ENCODE results near the gene WDR75. TPM values are rescaled to one million over a fixed set of nuclear protein-coding genes. Genes with fewer than 3 reads are reported as not detected.

Gene WDR75
- total and polyA plus RNA-seq, 2 donors (not counting 3 experiments of a cell fraction or from before 2014, with no cell fraction given): 17.4 to 44.8 TPM

GRCh38 chr2:189411860-189412259 is 29.4 kb upstream of the WDR75 start:
- intact Hi-C loops (cut with micrococcal nuclease) (loop anchor here (1.0 to 5.0 kb wide), 10 partner anchors 124 to 1830 kb away; partner anchors contain the start of gene COL5A2), dilution Hi-C loops (cut with MboI; ENCODE audit: extremely low pct_ligation_motif_present, low sequenced_read_pairs) (no loop called here)
- Histone ChIP-seq H2AFZ (ENCODE audit: low read depth, low read length) (peak overlapping the region; percentile 79), H3K9me1 (replicated peaks; ENCODE audit: control insufficient read depth, extremely low read depth, insufficient read depth, low read length) (no peaks in the 10 kb centered on the region), H3K27me3 (ENCODE audit: control insufficient read depth in 2 of 2, insufficient read depth in 2 of 2, low read length in 2 of 2) (no peaks in the 10 kb centered on the region), H4K20me1 (replicated peaks; ENCODE audit: control insufficient read depth, extremely low read depth, insufficient read depth, low read length) (no peaks in the 10 kb centered on the region), H3K79me2 (ENCODE audit: control insufficient read depth, insufficient read depth, low read length) (no peaks in the 10 kb centered on the region), H3K4me2 (ENCODE audit: insufficient read depth, low read length) (no peak overlapping the region), H3K9ac (replicated peaks; ENCODE audit: extremely low read depth, insufficient read depth, low read length) (peak overlapping the region; percentile 43), H3K27ac (ENCODE audit: insufficient read depth, low read depth, low read length) (no peak overlapping the region), H3K9me3 (replicated peaks; ENCODE audit: control insufficient read depth, insufficient read depth, low read length) (no peaks in the 10 kb centered on the region), H3K4me3 (replicated peaks in 1 of 3; ENCODE audit: insufficient read depth in 1 of 3, low read depth in 1 of 3, low read length in 3 of 3) (no peak overlapping the region), H3K36me3 (ENCODE audit: control insufficient read depth in 2 of 2, extremely low read depth in 1 of 2, insufficient read depth in 2 of 2, low read length in 2 of 2) (no peaks in the 10 kb centered on the region), H3K4me1 (ENCODE audit: control insufficient read depth, extremely low read depth, insufficient read depth, low read length) (peaks cover 34% of the 10 kb centered on the region)
- ChIA-PET POLR2A (no interaction called here), CTCF (interaction anchor here (0.7 to 3.6 kb wide), 34 partner anchors 10 to 1912 kb away, joined by 3 to 80 read pairs (median 4); partner anchors contain the start of genes COL5A2 and SLC40A1)
- DNase-seq (ENCODE audit: low read depth, low spot score) (peak; percentile 49), FAIRE-seq (no peak)
- BruUV-seq (replicated peaks): no TSS peak
- TF ChIP-seq JUN (IDR thresholded peaks at IDR 0.05; ENCODE audit: borderline replicate concordance, insufficient read depth, insufficient read length, low read depth): no peak
- TF ChIP-seq FOS (IDR thresholded peaks at IDR 0.05; ENCODE audit: borderline replicate concordance, insufficient read depth, low read length): no peak
- no peak for TF ChIP-seq MAX (IDR thresholded peaks at IDR 0.05; ENCODE audit: insufficient read depth, insufficient read length)
- no peak for TF ChIP-seq POLR2AphosphoS5 (IDR thresholded peaks at IDR 0.05; ENCODE audit: insufficient read depth, low read depth, low read length)
- no peak for TF ChIP-seq MYC (IDR thresholded peaks at IDR 0.05; ENCODE audit: low read depth, low read length)
- TF ChIP-seq GATA2 (IDR thresholded peaks at IDR 0.05; ENCODE audit: insufficient read depth, insufficient read length, low read depth, low read length): no peak
- TF ChIP-seq CTCF (IDR thresholded peaks at IDR 0.05; ENCODE audit: extremely low read depth in 1 of 2, insufficient read depth in 1 of 2, low read depth in 1 of 2, low read length in 2 of 2): no peak
- TF ChIP-seq EZH2 (IDR thresholded peaks at IDR 0.05; ENCODE audit: borderline replicate concordance, low read depth, low read length, severe bottlenecking): no peak
- TF ChIP-seq POLR2A (IDR thresholded peaks at IDR 0.05; ENCODE audit: low read depth, low read length): no peak

Measured in endothelial cell of umbilical vein (primary cell).